GM21423 (cell line): ENCODE results near the gene SERPINA1.
"Not testable (repeated sequence)": the region's sequence is repeated elsewhere in the genome, so short reads cannot be mapped to it uniquely, and the experiment has no call there.

Experiments used
- ATAC-seq: cut with Tn5 transposase; IDR thresholded peaks from one replicate; pipeline ENCODE4 v1.9.1; 2021; ENCODE audit warnings: mild to moderate bottlenecking, moderate library complexity; ENCODE audit not compliant: unreplicated experiment

SERPINA1 gene

GRCh38 chr14:94349276-94349675, 39.1 kb downstream of the SERPINA1 start:
- ATAC-seq: no peak

- ATAC-seq: no peak
Measured at GRCh38 chr14:94348836-94349235, 39.6 kb downstream of the SERPINA1 start.

DNA sequence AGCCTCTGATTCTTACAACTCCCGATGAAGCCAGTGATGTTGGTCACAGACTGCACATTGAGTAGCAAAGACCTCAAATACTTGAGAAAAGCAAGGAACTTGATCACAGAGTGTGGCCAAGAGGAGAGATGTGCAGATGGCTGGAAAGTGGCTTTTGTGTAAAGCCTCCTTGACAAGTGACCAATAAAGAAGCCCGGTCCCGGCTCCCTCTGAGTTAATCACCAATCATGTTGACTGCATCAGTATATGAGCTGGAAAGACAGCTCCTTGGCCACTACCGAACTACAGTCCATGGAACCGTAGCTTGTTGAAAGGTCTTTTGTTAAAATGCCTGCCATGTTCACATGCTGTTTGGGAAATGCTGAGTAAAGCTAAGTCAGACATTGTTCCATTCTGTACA, 41.6 kb downstream of the SERPINA1 start:
- no peak for ATAC-seq

DNA sequence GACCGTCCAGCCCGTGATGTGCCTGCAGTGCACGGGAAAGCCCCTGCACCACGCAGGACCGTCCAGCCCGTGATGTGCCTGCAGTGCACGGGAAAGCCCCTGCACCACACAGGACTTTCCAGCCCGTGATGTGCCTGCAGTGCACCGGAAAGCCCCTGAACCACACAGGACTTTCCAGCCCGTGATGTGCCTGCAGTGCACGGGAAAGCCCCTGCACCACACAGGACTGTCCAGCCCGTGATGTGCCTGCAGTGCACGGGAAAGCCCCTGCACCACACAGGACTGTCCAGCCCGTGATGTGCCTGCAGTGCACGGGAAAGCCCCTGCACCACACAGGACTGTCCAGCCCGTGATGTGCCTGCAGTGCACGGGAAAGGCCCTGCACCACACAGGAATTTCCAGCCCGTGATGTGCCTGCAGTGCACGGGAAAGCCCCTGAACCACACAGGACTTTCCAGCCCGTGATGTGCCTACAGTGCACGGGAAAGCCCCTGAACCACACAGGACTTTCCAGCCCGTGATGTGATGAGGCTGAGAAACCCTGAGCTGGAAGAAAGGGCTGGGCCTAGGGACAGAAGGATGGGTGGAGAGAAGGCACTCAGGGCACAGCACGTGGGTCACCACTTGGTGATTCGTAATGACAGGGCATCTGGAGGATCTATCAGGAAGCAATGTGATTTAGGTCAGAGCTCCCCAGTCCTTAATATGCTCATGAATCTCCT, 42.2 kb downstream of the SERPINA1 start:
- ATAC-seq: not testable (repeated sequence)

- ATAC-seq: no peak
Measured at GRCh38 chr14:94345344-94346064, 42.9 kb downstream of the SERPINA1 start.

GRCh38 chr14:94344389-94344788, 44.0 kb downstream of the SERPINA1 start:
- no peak for ATAC-seq

GRCh38 chr14:94343238-94344005, 45.0 kb downstream of the SERPINA1 start:
- ATAC-seq: no peak

GRCh38 chr14:94342334-94342934, 46.0 kb downstream of the SERPINA1 start:
- ATAC-seq: no peak

- no peak for ATAC-seq
Measured at GRCh38 chr14:94341656-94342333, 46.6 kb downstream of the SERPINA1 start.

GRCh38 chr14:94340533-94340932, 47.9 kb downstream of the SERPINA1 start:
- no peak for ATAC-seq

DNA sequence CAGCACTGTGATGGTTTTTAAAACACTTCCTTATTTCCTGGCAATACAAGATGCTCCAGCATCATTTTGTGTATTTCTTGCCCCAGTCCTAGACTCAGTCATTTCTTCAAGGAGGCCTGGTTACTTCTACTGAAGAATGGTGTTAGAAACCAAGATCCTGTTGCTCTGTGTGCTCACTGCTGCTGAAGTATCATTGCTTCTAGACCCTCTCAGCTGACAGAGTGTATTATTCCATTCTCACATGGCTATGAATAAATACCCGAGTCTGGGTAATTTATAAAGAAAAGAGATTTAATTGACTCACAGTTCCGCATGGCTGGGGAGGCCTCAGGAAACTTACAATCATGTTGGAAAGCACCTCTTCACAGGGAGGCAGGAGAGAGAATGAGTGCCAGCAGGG, 50.4 kb downstream of the SERPINA1 start:
- ATAC-seq: no peak

DNA sequence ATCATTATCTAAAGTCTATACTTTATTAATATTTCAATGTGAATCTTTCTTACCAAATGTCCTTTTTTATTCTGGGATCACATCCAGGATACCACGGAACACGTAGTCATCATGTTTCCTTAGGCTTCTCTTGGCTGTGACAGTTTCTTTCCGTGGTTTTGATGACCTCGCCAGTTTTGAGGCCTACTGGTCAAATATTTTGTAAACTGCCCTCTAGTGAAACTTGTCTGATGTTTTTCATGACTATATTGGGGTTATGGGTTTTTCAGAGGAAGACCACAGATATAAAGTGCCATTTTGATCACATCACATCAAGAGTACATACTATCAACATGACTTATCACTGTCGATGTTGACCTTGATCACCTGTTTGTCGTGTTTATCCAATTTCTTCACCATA, 51.1 kb downstream of the SERPINA1 start:
- ATAC-seq: no peak

DNA sequence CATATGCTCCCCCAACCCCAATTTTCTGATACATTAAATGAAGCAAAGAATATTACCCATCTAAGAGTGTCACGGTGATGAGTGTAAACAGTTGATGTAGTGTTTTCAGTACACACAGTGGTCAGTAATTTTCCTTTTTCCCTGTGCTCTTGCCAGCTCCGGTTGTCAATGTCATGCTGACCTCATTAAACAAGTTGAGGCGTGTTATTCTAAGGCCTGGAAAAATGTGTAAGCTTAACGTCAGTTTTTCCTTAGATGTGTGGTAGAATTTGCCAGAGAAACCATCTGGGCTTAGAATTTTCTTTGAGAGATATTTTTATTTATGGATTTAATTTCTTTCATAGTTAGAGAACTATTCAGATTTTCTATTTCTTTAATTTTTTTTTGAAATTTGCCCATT, 53.5 kb downstream of the SERPINA1 start:
- no peak for ATAC-seq

GRCh38 chr14:94332587-94332986, 55.8 kb downstream of the SERPINA1 start:
- no peak for ATAC-seq

DNA sequence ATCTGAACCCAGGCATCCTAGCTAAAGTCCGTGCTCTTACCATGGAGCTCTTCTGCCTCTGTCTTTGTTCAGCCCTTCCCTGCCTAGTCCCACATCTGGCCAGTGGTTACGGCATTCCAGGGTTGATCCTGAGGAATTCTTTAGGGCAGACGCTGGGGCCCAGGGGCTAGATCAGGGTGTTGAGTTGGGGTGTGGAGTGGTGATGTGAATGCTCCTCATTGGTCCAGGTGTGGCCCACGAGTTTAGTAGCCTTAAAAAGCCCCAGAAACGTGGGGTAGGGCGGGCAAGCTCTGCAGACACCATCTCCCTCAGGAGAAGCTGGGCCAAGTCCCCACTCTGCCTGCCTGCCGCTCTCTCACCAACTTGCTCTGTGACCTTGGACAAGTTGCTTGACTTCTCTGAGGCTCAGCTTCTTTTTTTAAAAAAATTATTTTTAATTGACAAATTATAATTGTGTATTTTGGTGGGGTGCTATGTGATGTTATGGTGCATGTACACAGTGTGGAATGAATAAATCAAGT, 56.3 kb downstream of the SERPINA1 start:
- no peak for ATAC-seq

- no peak for ATAC-seq
Measured at GRCh38 chr14:94331462-94331861, 56.9 kb downstream of the SERPINA1 start.

DNA sequence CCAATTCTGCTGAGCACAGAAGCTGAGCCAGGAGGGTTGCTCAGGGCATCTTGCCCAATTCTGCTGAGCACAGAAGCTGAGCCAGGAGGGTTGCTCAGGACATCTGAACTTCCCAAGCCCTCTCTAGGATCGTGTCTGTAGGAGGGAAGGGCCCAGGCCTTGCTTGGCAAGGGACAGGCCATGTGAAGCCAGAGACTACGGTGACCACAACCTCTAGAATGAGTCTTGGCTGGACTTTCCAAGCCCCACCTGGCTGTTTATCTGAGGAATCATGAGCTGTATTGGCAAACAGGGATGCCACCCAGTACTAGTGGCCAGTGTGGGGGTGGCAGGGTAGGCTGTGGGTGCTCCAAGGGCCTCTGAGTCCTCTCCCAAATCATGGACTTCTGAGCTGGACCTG, 57.5 kb downstream of the SERPINA1 start:
- no peak for ATAC-seq

- ATAC-seq: no peak
Measured at GRCh38 chr14:94330432-94330831, 58.0 kb downstream of the SERPINA1 start.

GRCh38 chr14:94329857-94330256, 58.5 kb downstream of the SERPINA1 start:
- ATAC-seq: no peak

DNA sequence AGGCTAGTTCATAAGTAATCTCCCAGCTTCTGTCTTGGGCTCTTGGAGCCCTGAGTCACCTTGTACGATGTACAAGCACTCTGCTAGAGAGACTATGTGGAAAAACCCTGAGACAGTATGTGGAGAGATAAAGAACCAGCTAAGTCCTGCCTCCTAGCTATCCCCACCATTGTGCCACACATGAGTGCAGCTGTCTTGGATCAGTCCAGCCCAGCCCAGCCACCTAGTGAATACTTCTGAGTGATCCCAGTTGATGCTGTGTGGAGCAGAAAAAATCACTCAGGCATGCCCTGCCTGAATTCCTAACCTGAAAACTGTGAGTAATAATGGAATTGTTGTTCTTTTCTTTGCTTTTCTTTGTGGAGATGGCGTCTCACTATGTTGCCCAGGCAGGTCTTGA, 60.2 kb downstream of the SERPINA1 start:
- ATAC-seq: no peak
